ENCODE results near the gene G6PC1. TPM values are rescaled to one million over a fixed set of nuclear protein-coding genes. Genes with fewer than 3 reads are reported as not detected.
"Not testable (repeated sequence)": the region's sequence is repeated elsewhere in the genome, so short reads cannot be mapped to it uniquely, and the experiment has no call there.

G6PC1 gene
- polyA plus RNA-seq, 1 experiment: not detected

DNA sequence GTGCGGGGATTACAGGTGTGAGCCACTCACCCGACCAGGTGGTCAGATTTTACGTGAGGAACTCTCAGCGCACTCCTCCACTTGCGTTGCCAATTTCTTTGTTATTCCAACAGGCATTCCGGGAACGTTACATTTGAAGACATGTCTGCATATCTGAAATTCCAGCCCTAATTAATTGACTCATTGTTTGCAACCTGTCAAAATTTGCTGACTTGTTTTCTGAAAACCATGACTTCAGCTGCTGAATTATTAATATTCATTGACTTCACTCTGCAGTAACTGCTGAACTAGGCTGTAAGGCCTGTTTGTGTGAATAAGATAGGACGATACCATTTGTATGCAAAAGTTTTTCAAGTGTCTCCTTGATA, 16.6 kb downstream of the G6PC1 start:
- TF ChIP-seq CTCF (IDR thresholded peaks at IDR 0.05; ENCODE audit: low read depth, low read length): no peak
- Histone ChIP-seq H3K4me3 (ENCODE audit: low read depth, low read length) (no peak overlapping the region), H3K27ac (ENCODE audit: low read depth, low read length) (no peak overlapping the region), H3K9me3 (ENCODE audit: control insufficient read depth, insufficient read depth, low read length) (no peaks in the 10 kb centered on the region), H3K27me3 (ENCODE audit: control insufficient read depth, insufficient read depth, low read length) (peaks cover 14% of the 10 kb centered on the region)
- CTCF ChIA-PET: interaction anchor here (0.9 kb wide), 1 partner anchor 22 kb away, joined by 3 read pairs; no protein-coding TSS in a partner anchor
- DNase-seq (ENCODE audit: low read depth, low spot score): no peak
- POLR2A ChIA-PET: no interaction called here

DNA sequence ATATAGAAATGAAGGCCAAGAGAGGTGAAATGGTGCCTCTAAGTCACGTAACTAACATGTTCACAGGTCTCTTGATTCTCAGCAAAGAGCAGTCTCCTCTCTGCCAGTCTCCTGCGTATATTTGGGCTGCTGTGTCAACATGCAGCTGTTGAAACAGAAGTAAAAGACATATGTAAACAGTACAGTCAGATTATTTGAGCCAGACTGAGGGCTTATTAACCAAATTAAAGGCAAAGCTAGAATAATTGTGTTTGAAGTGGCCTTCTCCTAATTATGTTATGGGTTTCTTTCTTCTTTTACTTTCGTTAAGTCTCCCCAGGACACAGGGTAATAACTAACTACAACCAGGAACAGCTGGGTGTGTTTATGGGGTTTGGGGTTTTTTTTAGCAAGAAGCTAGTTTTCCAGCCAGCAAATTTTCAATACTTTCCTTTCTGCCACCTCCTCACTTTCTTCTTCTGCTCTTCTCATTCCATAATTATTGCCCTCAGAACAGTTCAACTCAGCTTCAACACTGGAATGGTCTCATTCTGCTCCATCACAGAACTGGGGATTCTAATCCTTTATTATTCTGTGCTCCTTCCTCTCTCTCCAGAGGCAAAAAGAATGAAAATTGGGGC, 18.4 kb downstream of the G6PC1 start:
- ChIA-PET CTCF (interaction anchor here (0.6 to 3.0 kb wide), 2 partner anchors 10 to 70 kb away, joined by 3 to 10 read pairs; no protein-coding TSS in a partner anchor), POLR2A (interaction anchor here (0.6 to 0.7 kb wide), 3 partner anchors 31 to 1177 kb away, joined by 3 to 7 read pairs (median 5); no protein-coding TSS in a partner anchor)
- no peak for TF ChIP-seq CTCF (IDR thresholded peaks at IDR 0.05; ENCODE audit: low read depth, low read length)
- DNase-seq (ENCODE audit: low read depth, low spot score): no peak
- Histone ChIP-seq H3K9me3 (ENCODE audit: control insufficient read depth, insufficient read depth, low read length) (no peaks in the 10 kb centered on the region), H3K27me3 (ENCODE audit: control insufficient read depth, insufficient read depth, low read length) (peaks cover 21% of the 10 kb centered on the region), H3K4me3 (ENCODE audit: low read depth, low read length) (no peak overlapping the region), H3K27ac (ENCODE audit: low read depth, low read length) (no peak overlapping the region)

- H3K27me3 ChIP-seq (ENCODE audit: control insufficient read depth, insufficient read depth, low read length): peaks cover 21% of the 10 kb centered on the region
- not testable (repeated sequence) for H3K9me3 ChIP-seq (ENCODE audit: control insufficient read depth, insufficient read depth, low read length); DNase-seq (ENCODE audit: low read depth, low spot score); H3K4me3 ChIP-seq (ENCODE audit: low read depth, low read length); H3K27ac ChIP-seq (ENCODE audit: low read depth, low read length)
- POLR2A ChIA-PET: interaction anchor here (0.7 kb wide), 1 partner anchor 79 kb away, joined by 3 read pairs; no protein-coding TSS in a partner anchor
- CTCF ChIA-PET: interaction anchor here (0.6 to 3.0 kb wide), 2 partner anchors 9 to 71 kb away, joined by 3 to 10 read pairs; no protein-coding TSS in a partner anchor
These were observed 19.0 kb downstream of the G6PC1 start for GRCh38 chr17:42919522-42920077.

GRCh38 chr17:42920106-42920900, 19.7 kb downstream of the G6PC1 start:
- no peaks in the 10 kb centered on the region for H3K9me3 ChIP-seq (ENCODE audit: control insufficient read depth, insufficient read depth, low read length)
- no peak for DNase-seq (ENCODE audit: low read depth, low spot score)
- no peak overlapping the region for H3K27ac ChIP-seq (ENCODE audit: low read depth, low read length)
- POLR2A ChIA-PET: no interaction called here
- H3K27me3 ChIP-seq (ENCODE audit: control insufficient read depth, insufficient read depth, low read length): peaks cover 21% of the 10 kb centered on the region
- TF ChIP-seq CTCF (IDR thresholded peaks at IDR 0.05; ENCODE audit: low read depth, low read length): no peak
- H3K4me3 ChIP-seq (ENCODE audit: low read depth, low read length): no peak overlapping the region
- CTCF ChIA-PET: interaction anchor here (3.0 kb wide), 1 partner anchor 8 kb away, joined by 10 read pairs; no protein-coding TSS in a partner anchor

DNA sequence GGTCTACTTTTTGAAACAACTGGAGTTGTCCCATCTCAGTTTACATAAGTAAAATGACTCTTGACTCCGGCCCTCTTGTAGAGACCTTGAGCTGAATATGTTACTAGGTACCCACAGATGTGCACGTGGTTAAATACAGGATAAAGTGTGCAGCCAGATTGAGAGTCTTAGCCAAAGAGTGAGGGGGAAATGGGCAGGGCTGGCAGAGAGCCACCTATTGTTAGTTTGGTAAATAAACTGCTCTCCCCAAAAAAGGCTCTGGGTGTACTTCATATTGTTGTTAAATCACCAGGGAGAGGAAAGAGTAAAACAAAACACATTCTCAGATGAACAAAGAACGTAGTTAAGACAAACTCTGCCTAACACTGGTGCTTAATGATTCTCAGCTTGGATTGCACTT, 20.3 kb downstream of the G6PC1 start:
- no peak overlapping the region for H3K27ac ChIP-seq (ENCODE audit: low read depth, low read length)
- H3K27me3 ChIP-seq (ENCODE audit: control insufficient read depth, insufficient read depth, low read length): peaks cover 21% of the 10 kb centered on the region
- ChIA-PET CTCF (interaction anchor here (3.0 kb wide), 1 partner anchor 8 kb away, joined by 10 read pairs; no protein-coding TSS in a partner anchor), POLR2A (no interaction called here)
- no peak for TF ChIP-seq CTCF (IDR thresholded peaks at IDR 0.05; ENCODE audit: low read depth, low read length)
- no peaks in the 10 kb centered on the region for H3K9me3 ChIP-seq (ENCODE audit: control insufficient read depth, insufficient read depth, low read length)
- no peak for DNase-seq (ENCODE audit: low read depth, low spot score)
- no peak overlapping the region for H3K4me3 ChIP-seq (ENCODE audit: low read depth, low read length)
